ENCODE data around the gene COG8. TPM values are rescaled to one million over a fixed set of nuclear protein-coding genes. Genes with fewer than 3 reads are reported as not detected.
A peak's percentile ranks its signal among the peaks of the same experiment; 100 is the strongest.

Gene COG8, protein sequence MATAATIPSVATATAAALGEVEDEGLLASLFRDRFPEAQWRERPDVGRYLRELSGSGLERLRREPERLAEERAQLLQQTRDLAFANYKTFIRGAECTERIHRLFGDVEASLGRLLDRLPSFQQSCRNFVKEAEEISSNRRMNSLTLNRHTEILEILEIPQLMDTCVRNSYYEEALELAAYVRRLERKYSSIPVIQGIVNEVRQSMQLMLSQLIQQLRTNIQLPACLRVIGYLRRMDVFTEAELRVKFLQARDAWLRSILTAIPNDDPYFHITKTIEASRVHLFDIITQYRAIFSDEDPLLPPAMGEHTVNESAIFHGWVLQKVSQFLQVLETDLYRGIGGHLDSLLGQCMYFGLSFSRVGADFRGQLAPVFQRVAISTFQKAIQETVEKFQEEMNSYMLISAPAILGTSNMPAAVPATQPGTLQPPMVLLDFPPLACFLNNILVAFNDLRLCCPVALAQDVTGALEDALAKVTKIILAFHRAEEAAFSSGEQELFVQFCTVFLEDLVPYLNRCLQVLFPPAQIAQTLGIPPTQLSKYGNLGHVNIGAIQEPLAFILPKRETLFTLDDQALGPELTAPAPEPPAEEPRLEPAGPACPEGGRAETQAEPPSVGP
- 43.6 and 49.2 TPM in 2 replicates for total RNA-seq (2014; rRNA removed; shearing (Covaris generic); ENCODE audit: low replicate concordance)

GRCh38 chr16:69339289-69340094 is at the start of gene COG8, which contains the start of gene NIP7:
Gene COG8 (minus strand): TSS chr16:69339564. CDS start chr16:69339552, 12 bp downstream.
Gene NIP7 (plus strand): TSS chr16:69339772. CDS start chr16:69339830, 58 bp downstream.
- H3K27me3 ChIP-seq (ENCODE audit: low read length): no peaks in the 10 kb centered on the region
- peaks cover 66% of the 10 kb centered on the region for H3K79me2 ChIP-seq (ENCODE audit: low read length)
- H2AFZ ChIP-seq (ENCODE audit: low read length): peak within 1 kb of the TSS; percentile 46; the same call in 1 of the 2 replicates
- peak within 1 kb of the TSS; percentile 81 for H3K4me2 ChIP-seq (ENCODE audit: low read depth, low read length, poor library complexity, severe bottlenecking)
- peak within 1 kb of the TSS; percentile 67 for H3K27ac ChIP-seq (ENCODE audit: low read length)
- peak within 1 kb of the TSS; percentile 94 for H3K4me3 ChIP-seq (ENCODE audit: low read length)
- no peaks in the 10 kb centered on the region for H3K9me3 ChIP-seq (ENCODE audit: low read length)
- H3K9ac ChIP-seq (ENCODE audit: low read length): peak within 1 kb of the TSS; percentile 91
- H4K20me1 ChIP-seq (ENCODE audit: insufficient read depth, low read depth, low read length): no peaks in the 10 kb centered on the region
- DNase-seq: peak; percentile 99
- no peaks in the 10 kb centered on the region for H3K9me2 ChIP-seq (replicated peaks; ENCODE audit: insufficient read depth, low read length)
- H3K36me3 ChIP-seq (ENCODE audit: insufficient read depth, low read length): peaks cover 38% of the 10 kb centered on the region
- peaks cover 26% of the 10 kb centered on the region for H3K4me1 ChIP-seq (ENCODE audit: low read length)

DNA sequence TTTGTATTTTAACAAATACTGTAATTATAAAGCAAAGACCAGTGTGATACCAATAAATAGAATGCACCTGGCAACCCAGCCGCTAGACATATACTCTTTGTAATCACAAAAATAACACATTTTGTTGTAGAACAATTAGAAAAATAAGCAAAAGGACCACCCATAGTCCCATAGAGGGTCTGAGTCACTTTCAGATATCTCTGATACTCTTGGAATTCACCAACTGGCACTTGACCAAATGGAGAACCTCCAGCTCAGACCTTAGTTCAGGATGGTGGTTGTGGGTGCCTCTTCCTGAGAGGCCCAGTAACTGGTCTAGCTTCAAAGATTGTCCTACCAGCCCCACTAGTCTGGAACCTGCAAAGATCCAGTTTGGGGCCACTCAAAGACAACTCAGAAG is 47.2 kb upstream of the COG8 start:
- Histone ChIP-seq H3K9me3 (ENCODE audit: low read length) (no peaks in the 10 kb centered on the region), H4K20me1 (ENCODE audit: insufficient read depth, low read depth, low read length) (peaks cover 6% of the 10 kb centered on the region; the same call in 1 of the 2 replicates), H3K36me3 (ENCODE audit: insufficient read depth, low read length) (peaks cover 29% of the 10 kb centered on the region), H3K4me3 (ENCODE audit: low read length) (peak overlapping the region; percentile 71), H3K27me3 (ENCODE audit: low read length) (no peaks in the 10 kb centered on the region), H3K4me1 (ENCODE audit: low read length) (peaks cover 27% of the 10 kb centered on the region), H3K9ac (ENCODE audit: low read length) (0 out of 2 replicates have a peak overlapping the region, but pooled peaks have one; percentile 76), H3K79me2 (ENCODE audit: low read length) (peaks cover 39% of the 10 kb centered on the region), H2AFZ (ENCODE audit: low read length) (peak overlapping the region; percentile 82; the same call in 1 of the 2 replicates), H3K9me2 (replicated peaks; ENCODE audit: insufficient read depth, low read length) (no peaks in the 10 kb centered on the region; the same call in 1 of the 2 replicates), H3K4me2 (ENCODE audit: low read depth, low read length, poor library complexity, severe bottlenecking) (peak overlapping the region; percentile 69), H3K27ac (ENCODE audit: low read length) (no peak overlapping the region)
- DNase-seq: no peak

DNA sequence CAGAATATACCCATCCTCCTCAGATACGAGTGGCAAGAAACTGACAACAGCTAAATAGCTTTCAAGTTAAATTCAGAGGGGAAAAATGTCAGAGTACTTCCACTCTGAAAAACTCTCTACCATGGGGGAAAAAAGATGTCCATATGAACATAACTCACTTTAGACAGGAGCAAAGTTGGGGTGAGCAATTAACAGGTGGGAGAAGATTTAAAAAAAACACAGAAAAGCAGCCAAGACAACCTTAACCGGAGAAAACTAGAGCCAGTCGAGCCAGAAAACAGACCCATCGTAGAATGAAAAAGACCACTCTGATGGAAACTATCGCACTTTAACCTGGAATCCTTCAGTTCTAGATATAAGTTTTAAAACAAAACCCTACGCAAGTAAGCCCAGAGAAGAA is 45.6 kb upstream of the COG8 start:
- Histone ChIP-seq H4K20me1 (ENCODE audit: insufficient read depth, low read depth, low read length) (peaks cover 6% of the 10 kb centered on the region; the same call in 1 of the 2 replicates), H3K9me3 (ENCODE audit: low read length) (no peaks in the 10 kb centered on the region), H3K9me2 (replicated peaks; ENCODE audit: insufficient read depth, low read length) (no peaks in the 10 kb centered on the region; the same call in 1 of the 2 replicates), H3K27ac (ENCODE audit: low read length) (peak overlapping the region; percentile 90), H3K4me3 (ENCODE audit: low read length) (peak overlapping the region; percentile 71), H3K79me2 (ENCODE audit: low read length) (peaks cover 52% of the 10 kb centered on the region), H3K4me1 (ENCODE audit: low read length) (peaks cover 27% of the 10 kb centered on the region), H3K27me3 (ENCODE audit: low read length) (no peaks in the 10 kb centered on the region), H3K36me3 (ENCODE audit: insufficient read depth, low read length) (peaks cover 40% of the 10 kb centered on the region), H2AFZ (ENCODE audit: low read length) (no peak overlapping the region), H3K9ac (ENCODE audit: low read length) (peak overlapping the region; percentile 76), H3K4me2 (ENCODE audit: low read depth, low read length, poor library complexity, severe bottlenecking) (peak overlapping the region; percentile 75)
- DNase-seq: no peak

DNA sequence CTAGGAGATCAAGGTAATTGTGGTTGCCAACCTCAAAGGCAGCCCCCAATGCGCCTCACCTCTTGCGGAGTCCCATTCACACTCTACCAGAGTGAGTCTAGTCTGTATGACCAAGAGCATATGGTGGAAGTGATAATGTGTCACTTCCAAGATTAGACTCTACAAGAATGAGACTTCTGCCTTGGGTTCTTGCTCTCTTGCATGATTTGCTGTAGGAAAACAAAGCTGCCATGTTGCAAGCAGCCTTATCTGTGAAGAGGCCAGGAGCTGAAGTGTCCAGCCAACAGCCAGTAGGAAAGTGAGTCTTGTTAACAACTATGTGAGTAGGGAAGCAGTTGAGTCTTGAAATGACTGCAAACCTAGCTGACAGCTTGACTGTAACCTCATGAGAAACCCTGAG is 43.1 kb upstream of the COG8 start:
- peaks cover 27% of the 10 kb centered on the region for H3K4me1 ChIP-seq (ENCODE audit: low read length)
- DNase-seq: no peak
- H3K27me3 ChIP-seq (ENCODE audit: low read length): no peaks in the 10 kb centered on the region
- H3K36me3 ChIP-seq (ENCODE audit: insufficient read depth, low read length): peaks cover 58% of the 10 kb centered on the region
- no peaks in the 10 kb centered on the region; the same call in 1 of the 2 replicates for H3K9me2 ChIP-seq (replicated peaks; ENCODE audit: insufficient read depth, low read length)
- H3K9me3 ChIP-seq (ENCODE audit: low read length): no peaks in the 10 kb centered on the region
- no peak overlapping the region for H2AFZ ChIP-seq (ENCODE audit: low read length)
- H3K79me2 ChIP-seq (ENCODE audit: low read length): peaks cover 71% of the 10 kb centered on the region
- no peak overlapping the region for H3K9ac ChIP-seq (ENCODE audit: low read length)
- peaks cover 6% of the 10 kb centered on the region; the same call in 1 of the 2 replicates for H4K20me1 ChIP-seq (ENCODE audit: insufficient read depth, low read depth, low read length)
- H3K27ac ChIP-seq (ENCODE audit: low read length): no peak overlapping the region
- H3K4me3 ChIP-seq (ENCODE audit: low read length): no peak overlapping the region
- H3K4me2 ChIP-seq (ENCODE audit: low read depth, low read length, poor library complexity, severe bottlenecking): no peak overlapping the region

DNA sequence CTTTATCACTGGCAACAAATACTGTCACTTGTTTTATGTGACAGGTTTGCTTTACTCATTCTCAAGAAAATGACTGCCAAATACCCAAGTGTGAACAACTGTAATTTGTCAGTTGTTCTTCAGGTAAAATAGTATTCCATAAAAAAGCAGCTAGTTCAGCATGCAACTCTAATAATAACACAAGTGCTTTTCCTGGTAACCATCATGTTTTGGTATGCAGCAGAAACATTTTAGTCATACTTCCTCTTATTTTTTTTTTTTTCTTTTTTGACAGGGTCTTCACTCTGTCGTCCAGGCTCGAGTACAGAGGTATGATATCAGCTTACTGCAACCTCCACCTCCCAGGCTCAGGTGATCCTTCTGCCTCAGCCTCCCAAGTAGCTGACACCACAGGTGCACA is 41.9 kb upstream of the COG8 start:
- H3K4me2 ChIP-seq (ENCODE audit: low read depth, low read length, poor library complexity, severe bottlenecking): no peak overlapping the region
- DNase-seq: no peak
- H3K36me3 ChIP-seq (ENCODE audit: insufficient read depth, low read length): peaks cover 59% of the 10 kb centered on the region
- H4K20me1 ChIP-seq (ENCODE audit: insufficient read depth, low read depth, low read length): peaks cover 6% of the 10 kb centered on the region; the same call in 1 of the 2 replicates
- no peak overlapping the region for H3K4me3 ChIP-seq (ENCODE audit: low read length)
- no peak overlapping the region for H3K9ac ChIP-seq (ENCODE audit: low read length)
- peaks cover 23% of the 10 kb centered on the region for H3K4me1 ChIP-seq (ENCODE audit: low read length)
- H3K79me2 ChIP-seq (ENCODE audit: low read length): peaks cover 75% of the 10 kb centered on the region
- H3K9me3 ChIP-seq (ENCODE audit: low read length): no peaks in the 10 kb centered on the region
- no peaks in the 10 kb centered on the region for H3K27me3 ChIP-seq (ENCODE audit: low read length)
- H3K27ac ChIP-seq (ENCODE audit: low read length): no peak overlapping the region
- H3K9me2 ChIP-seq (replicated peaks; ENCODE audit: insufficient read depth, low read length): no peaks in the 10 kb centered on the region
- H2AFZ ChIP-seq (ENCODE audit: low read length): no peak overlapping the region

- no peak overlapping the region for H3K27ac ChIP-seq (ENCODE audit: low read length)
- no peaks in the 10 kb centered on the region for H3K9me3 ChIP-seq (ENCODE audit: low read length)
- H3K36me3 ChIP-seq (ENCODE audit: insufficient read depth, low read length): peaks cover 59% of the 10 kb centered on the region
- no peak overlapping the region for H3K4me2 ChIP-seq (ENCODE audit: low read depth, low read length, poor library complexity, severe bottlenecking)
- DNase-seq: no peak
- no peak overlapping the region for H3K4me3 ChIP-seq (ENCODE audit: low read length)
- peaks cover 10% of the 10 kb centered on the region for H3K4me1 ChIP-seq (ENCODE audit: low read length)
- H3K27me3 ChIP-seq (ENCODE audit: low read length): no peaks in the 10 kb centered on the region
- H4K20me1 ChIP-seq (ENCODE audit: insufficient read depth, low read depth, low read length): no peaks in the 10 kb centered on the region
- H3K79me2 ChIP-seq (ENCODE audit: low read length): peaks cover 73% of the 10 kb centered on the region
- no peak overlapping the region for H3K9ac ChIP-seq (ENCODE audit: low read length)
- H3K9me2 ChIP-seq (replicated peaks; ENCODE audit: insufficient read depth, low read length): no peaks in the 10 kb centered on the region
- no peak overlapping the region for H2AFZ ChIP-seq (ENCODE audit: low read length)
Measured at GRCh38 chr16:69378760-69379159, 39.4 kb upstream of the COG8 start.

DNA sequence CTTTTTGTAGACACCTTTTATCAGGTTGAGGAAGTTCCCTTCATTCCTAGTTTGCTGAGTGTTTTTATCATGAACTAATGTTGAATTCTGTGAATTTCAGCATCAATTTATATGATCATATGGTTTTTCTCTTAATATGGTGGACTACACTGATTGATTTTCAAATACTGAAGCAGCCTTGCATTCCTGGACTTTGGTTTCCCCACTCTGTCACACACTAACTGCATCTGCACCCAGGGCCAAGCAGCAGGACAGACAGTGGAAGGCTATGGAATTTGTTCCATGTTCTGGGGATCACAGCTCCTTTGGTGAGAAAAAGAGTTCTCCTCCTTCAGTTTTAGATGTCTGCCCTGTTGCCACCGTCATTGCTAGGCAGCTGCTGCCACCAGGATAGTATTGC is 38.7 kb upstream of the COG8 start:
- no peak overlapping the region for H3K27ac ChIP-seq (ENCODE audit: low read length)
- no peaks in the 10 kb centered on the region for H4K20me1 ChIP-seq (ENCODE audit: insufficient read depth, low read depth, low read length)
- peaks cover 3% of the 10 kb centered on the region; the same call in 1 of the 2 replicates for H3K4me1 ChIP-seq (ENCODE audit: low read length)
- H3K9me2 ChIP-seq (replicated peaks; ENCODE audit: insufficient read depth, low read length): no peaks in the 10 kb centered on the region
- H3K79me2 ChIP-seq (ENCODE audit: low read length): peaks cover 70% of the 10 kb centered on the region
- no peaks in the 10 kb centered on the region for H3K27me3 ChIP-seq (ENCODE audit: low read length)
- H3K36me3 ChIP-seq (ENCODE audit: insufficient read depth, low read length): peaks cover 51% of the 10 kb centered on the region
- no peak overlapping the region for H3K9ac ChIP-seq (ENCODE audit: low read length)
- no peak overlapping the region for H3K4me2 ChIP-seq (ENCODE audit: low read depth, low read length, poor library complexity, severe bottlenecking)
- DNase-seq: no peak
- no peak overlapping the region for H2AFZ ChIP-seq (ENCODE audit: low read length)
- no peak overlapping the region for H3K4me3 ChIP-seq (ENCODE audit: low read length)
- H3K9me3 ChIP-seq (ENCODE audit: low read length): no peaks in the 10 kb centered on the region

Measured in Karpas-422 (cell line).